ENCODE results near the gene PDGFRB.

GRCh38 chr5:150144879-150145278 is 10.8 kb downstream of the PDGFRB start:
- no peak for TF ChIP-seq CTCF (conservative IDR thresholded peaks at IDR 0.05; ENCODE audit: low read depth, low read length)
- TF ChIP-seq POLR2A (IDR thresholded peaks at IDR 0.05; ENCODE audit: low read depth, low read length), result peak; percentile 25; the same call in 1 of the 2 replicates
- no peak for TF ChIP-seq RAD21 (IDR thresholded peaks at IDR 0.05; ENCODE audit: low read length)
- TF ChIP-seq ELK1 (IDR thresholded peaks at IDR 0.05; ENCODE audit: borderline replicate concordance, low read depth, low read length), result no peak
- TF ChIP-seq FOS (IDR thresholded peaks at IDR 0.05; ENCODE audit: low read depth, low read length), result no peak
- no peak for TF ChIP-seq MXI1 (IDR thresholded peaks at IDR 0.05; ENCODE audit: borderline replicate concordance, low read depth, low read length)
- no peak for TF ChIP-seq NFE2L2 (IDR thresholded peaks at IDR 0.05; ENCODE audit: low read depth, low read length)
- TF ChIP-seq CEBPB (IDR thresholded peaks at IDR 0.05; ENCODE audit: low read depth, low read length), result no peak
- TF ChIP-seq BHLHE40 (IDR thresholded peaks at IDR 0.05; ENCODE audit: low read depth, low read length), result no peak
- no peak for TF ChIP-seq RFX5 (IDR thresholded peaks at IDR 0.05; ENCODE audit: low read depth, low read length)
- no peak for TF ChIP-seq MAFK (IDR thresholded peaks at IDR 0.05; ENCODE audit: low read depth, low read length)
